ENCODE results near the gene GSTCD.
"Not testable (repeated sequence)": the region's sequence is repeated elsewhere in the genome, so short reads cannot be mapped to it uniquely, and the experiment has no call there.

Gene GSTCD

GRCh38 chr4:105753361-105753760, 44.8 kb downstream of the GSTCD start:
- DNase-seq: no peak
- H3K27ac Mint-ChIP-seq: no peak overlapping the region
- no peaks in the 10 kb centered on the region for H3K9me3 Mint-ChIP-seq
- no peaks in the 10 kb centered on the region for H3K4me1 Mint-ChIP-seq
- no peak for ATAC-seq
- no peak overlapping the region for H3K4me3 Mint-ChIP-seq
- H3K27me3 Mint-ChIP-seq: no peaks in the 10 kb centered on the region
- peaks cover 3% of the 10 kb centered on the region for H3K36me3 Mint-ChIP-seq (ENCODE audit: low read depth)

DNA sequence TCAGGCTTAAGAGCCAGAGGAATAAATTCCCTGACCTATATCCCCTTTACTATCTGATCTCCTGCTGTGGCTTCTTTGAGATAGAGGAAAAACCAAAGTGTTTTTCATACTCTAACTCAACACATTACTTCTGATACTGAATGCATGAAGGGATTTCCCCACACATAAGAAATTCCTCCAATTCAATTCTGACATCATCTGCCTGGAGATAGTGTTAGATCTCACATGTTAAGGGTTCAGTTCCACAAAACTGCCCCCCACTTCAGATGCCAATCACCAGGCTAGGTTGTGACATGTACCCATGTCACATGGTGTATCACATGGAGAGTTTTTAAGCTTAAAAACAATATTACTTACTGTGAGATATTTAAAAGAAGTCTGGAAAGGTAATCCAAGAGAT, 46.8 kb downstream of the GSTCD start:
- no peak for ATAC-seq

DNA sequence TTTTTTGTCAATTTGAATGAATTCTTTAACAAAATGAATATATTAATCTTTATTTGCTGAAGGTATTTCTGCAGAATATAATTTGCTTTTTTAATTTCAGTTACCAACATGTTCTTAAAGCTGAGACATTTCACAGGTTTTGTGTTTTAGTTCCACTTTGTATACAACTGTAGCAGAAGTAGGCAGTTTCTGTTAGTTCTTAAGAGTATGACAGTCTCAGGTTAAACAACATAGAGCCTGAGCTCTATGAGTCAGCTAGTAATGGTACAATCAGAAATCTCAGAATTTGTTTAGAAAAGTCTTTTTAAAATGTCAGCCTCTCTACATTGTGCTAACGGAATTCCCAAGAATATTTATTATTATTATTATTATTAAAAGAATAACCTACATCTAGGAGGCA, 50.4 kb downstream of the GSTCD start:
- no peaks in the 10 kb centered on the region for H3K27me3 Mint-ChIP-seq
- H3K36me3 Mint-ChIP-seq (ENCODE audit: low read depth): peaks cover 2% of the 10 kb centered on the region
- DNase-seq: no peak
- no peaks in the 10 kb centered on the region for H3K4me1 Mint-ChIP-seq
- no peak overlapping the region for H3K27ac Mint-ChIP-seq
- no peak for ATAC-seq
- no peak overlapping the region for H3K4me3 Mint-ChIP-seq
- H3K9me3 Mint-ChIP-seq: no peaks in the 10 kb centered on the region

More for the DNA sequence above, 46.8 kb downstream of the GSTCD start:
- Mint-ChIP-seq H3K27ac (no peak overlapping the region), H3K4me3 (no peak overlapping the region), H3K36me3 (ENCODE audit: low read depth) (peaks cover 2% of the 10 kb centered on the region), H3K4me1 (no peaks in the 10 kb centered on the region), H3K27me3 (no peaks in the 10 kb centered on the region), H3K9me3 (no peaks in the 10 kb centered on the region)
- no peak for DNase-seq

GRCh38 chr4:105765690-105766407, 57.3 kb downstream of the GSTCD start:
- no peak overlapping the region for H3K4me3 Mint-ChIP-seq
- H3K9me3 Mint-ChIP-seq: peaks cover 10% of the 10 kb centered on the region
- no peaks in the 10 kb centered on the region for H3K27me3 Mint-ChIP-seq
- H3K4me1 Mint-ChIP-seq: peaks cover 3% of the 10 kb centered on the region
- DNase-seq (no peak), ATAC-seq (no peak)
- H3K36me3 Mint-ChIP-seq (ENCODE audit: low read depth): peaks cover 17% of the 10 kb centered on the region
- H3K27ac Mint-ChIP-seq: no peak overlapping the region

- ATAC-seq (no peak), DNase-seq (no peak)
- no peak overlapping the region for H3K27ac Mint-ChIP-seq
- H3K4me1 Mint-ChIP-seq: peaks cover 3% of the 10 kb centered on the region
- no peaks in the 10 kb centered on the region for H3K27me3 Mint-ChIP-seq
- peaks cover 22% of the 10 kb centered on the region for H3K36me3 Mint-ChIP-seq (ENCODE audit: low read depth)
- no peak overlapping the region for H3K4me3 Mint-ChIP-seq
- peaks cover 12% of the 10 kb centered on the region for H3K9me3 Mint-ChIP-seq
These were observed 59.0 kb downstream of the GSTCD start for GRCh38 chr4:105767579-105767978.

DNA sequence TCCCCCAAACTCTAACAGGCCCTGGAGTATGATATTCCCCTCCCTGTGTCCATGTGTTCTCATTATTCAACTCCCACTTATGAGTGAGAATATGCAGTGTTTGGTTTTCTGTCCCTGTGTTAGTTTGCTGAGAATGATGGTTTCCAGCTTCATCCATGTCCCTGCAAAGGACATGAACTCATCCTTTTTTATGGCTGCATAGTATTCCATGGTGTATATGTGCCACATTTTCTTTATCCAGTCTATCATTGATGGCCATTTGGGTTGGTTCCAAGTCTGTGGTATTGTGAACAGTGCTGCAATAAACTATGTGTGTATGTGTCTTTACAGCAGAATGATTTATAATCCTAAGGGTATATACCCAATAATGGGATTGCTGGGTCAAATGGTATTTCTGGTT, 61.9 kb downstream of the GSTCD start:
- H3K27ac Mint-ChIP-seq, H3K4me1 Mint-ChIP-seq, ATAC-seq, H3K27me3 Mint-ChIP-seq, DNase-seq, H3K4me3 Mint-ChIP-seq: not testable (repeated sequence)
- peaks cover 34% of the 10 kb centered on the region for H3K36me3 Mint-ChIP-seq (ENCODE audit: low read depth)
- peaks cover 19% of the 10 kb centered on the region for H3K9me3 Mint-ChIP-seq

GRCh38 chr4:105772065-105772464, 63.5 kb downstream of the GSTCD start:
- peaks cover 25% of the 10 kb centered on the region for H3K36me3 Mint-ChIP-seq (ENCODE audit: low read depth)
- not testable (repeated sequence) for H3K4me3 Mint-ChIP-seq, ATAC-seq

DNA sequence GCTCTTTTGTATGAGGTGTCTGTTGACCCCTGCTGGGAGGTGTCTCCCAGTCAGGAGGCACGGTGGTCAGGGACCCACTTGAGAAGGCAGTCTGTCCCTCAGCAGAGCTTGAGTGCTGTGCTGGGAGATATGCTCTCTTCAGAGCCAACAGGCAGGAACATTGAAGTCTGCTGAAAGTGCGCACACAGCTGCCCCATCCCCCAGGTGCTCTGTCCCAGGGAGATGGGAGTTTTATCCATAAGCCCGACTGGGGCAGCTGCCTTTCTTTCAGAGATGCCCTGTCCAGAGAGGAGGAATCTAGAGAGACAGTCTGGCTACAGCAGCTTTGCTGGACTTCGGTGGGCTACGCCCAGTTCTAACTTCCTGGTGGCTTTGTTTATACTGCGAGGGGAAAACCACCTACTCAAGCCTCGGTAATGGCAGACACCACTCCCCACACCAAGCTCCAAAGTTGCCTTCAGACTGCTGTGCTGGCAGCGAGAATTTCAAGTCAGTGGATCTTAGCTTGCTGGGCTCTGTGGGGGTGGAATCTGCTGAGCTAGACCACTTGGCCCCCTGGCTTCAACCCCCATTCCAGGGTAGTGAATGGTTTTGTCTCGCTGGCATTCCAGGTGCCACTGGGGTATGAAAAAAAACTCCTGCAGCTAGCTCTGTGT, 67.3 kb downstream of the GSTCD start:
- H3K4me1 Mint-ChIP-seq, H3K4me3 Mint-ChIP-seq, ATAC-seq, H3K27ac Mint-ChIP-seq, DNase-seq, H3K27me3 Mint-ChIP-seq, H3K9me3 Mint-ChIP-seq: not testable (repeated sequence)
- peaks cover 16% of the 10 kb centered on the region for H3K36me3 Mint-ChIP-seq (ENCODE audit: low read depth)

More at GRCh38 chr4:105772065-105772464, 63.5 kb downstream of the GSTCD start:
- not testable (repeated sequence) for H3K4me1 Mint-ChIP-seq, DNase-seq, H3K27me3 Mint-ChIP-seq, H3K27ac Mint-ChIP-seq
- H3K9me3 Mint-ChIP-seq: peaks cover 19% of the 10 kb centered on the region

DNA sequence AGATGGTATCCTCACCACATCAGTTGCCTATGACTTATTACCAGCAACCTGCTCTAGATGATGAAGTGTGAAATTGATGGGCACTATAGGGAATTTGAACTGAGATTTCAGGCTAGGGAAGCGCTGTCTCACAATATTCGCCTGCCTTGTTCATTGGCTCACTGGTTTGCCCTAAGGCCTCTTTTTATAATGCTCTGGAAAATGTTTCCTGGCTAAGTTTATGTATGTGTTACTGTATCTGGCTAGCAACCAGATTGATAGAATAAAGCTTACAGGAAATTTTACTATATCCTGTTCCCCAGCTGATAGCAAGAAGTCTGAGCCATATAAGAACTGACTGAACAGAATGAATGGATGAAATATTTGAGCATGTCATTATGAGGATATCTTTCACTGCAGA, 71.6 kb downstream of the GSTCD start:
- H3K4me3 Mint-ChIP-seq: no peak overlapping the region
- peaks cover 5% of the 10 kb centered on the region for H3K36me3 Mint-ChIP-seq (ENCODE audit: low read depth)
- ATAC-seq (no peak), DNase-seq (no peak)
- no peak overlapping the region for H3K27ac Mint-ChIP-seq
- no peaks in the 10 kb centered on the region for H3K27me3 Mint-ChIP-seq
- H3K9me3 Mint-ChIP-seq: no peaks in the 10 kb centered on the region
- no peaks in the 10 kb centered on the region for H3K4me1 Mint-ChIP-seq

DNA sequence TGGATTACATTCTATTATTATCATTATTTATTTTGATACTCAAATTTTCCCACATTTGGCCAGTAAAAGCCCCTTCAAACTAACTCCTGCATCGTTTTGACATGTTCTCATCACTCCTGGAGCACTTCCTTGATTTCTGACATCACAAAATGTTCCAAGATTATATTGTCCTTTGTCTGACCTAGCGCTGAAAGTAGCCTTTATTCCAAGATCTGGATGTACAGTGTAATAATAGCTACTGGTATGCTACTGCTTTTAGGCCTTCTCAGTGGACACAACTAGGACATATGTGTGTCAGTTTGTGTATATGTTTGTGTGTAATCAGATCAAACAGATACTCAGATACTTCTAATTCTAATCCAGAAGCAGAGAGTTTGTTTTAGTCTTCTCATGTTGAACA, 76.2 kb downstream of the GSTCD start:
- H3K27me3 Mint-ChIP-seq: no peaks in the 10 kb centered on the region
- DNase-seq (no peak), ATAC-seq (no peak)
- no peaks in the 10 kb centered on the region for H3K4me1 Mint-ChIP-seq
- H3K27ac Mint-ChIP-seq: no peak overlapping the region
- peaks cover 2% of the 10 kb centered on the region for H3K36me3 Mint-ChIP-seq (ENCODE audit: low read depth)
- no peak overlapping the region for H3K4me3 Mint-ChIP-seq
- H3K9me3 Mint-ChIP-seq: no peaks in the 10 kb centered on the region

DNA sequence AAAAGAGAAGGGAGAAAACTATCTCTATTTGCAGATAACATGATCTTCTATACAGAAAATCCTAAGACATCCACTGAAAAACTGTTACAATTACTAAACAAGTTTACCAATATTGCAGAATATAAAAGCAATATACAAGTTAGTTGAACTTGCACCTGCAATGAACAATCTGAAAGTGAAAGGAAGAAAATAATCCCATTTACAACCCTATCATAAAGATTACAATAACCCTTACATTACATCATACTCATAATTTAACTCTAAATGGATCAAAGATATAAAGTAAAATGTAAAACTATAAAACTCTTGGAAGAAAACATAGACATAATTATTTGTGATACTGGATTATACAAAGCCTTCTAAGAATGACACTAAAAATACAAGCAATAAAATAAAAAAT, 77.2 kb downstream of the GSTCD start:
- ATAC-seq (no peak), DNase-seq (no peak)
- Mint-ChIP-seq H3K9me3 (no peaks in the 10 kb centered on the region), H3K36me3 (ENCODE audit: low read depth) (peaks cover 2% of the 10 kb centered on the region), H3K4me3 (no peak overlapping the region), H3K27me3 (no peaks in the 10 kb centered on the region), H3K4me1 (no peaks in the 10 kb centered on the region), H3K27ac (no peak overlapping the region)

- no peak overlapping the region for H3K4me3 Mint-ChIP-seq
- ATAC-seq: no peak
- no peak for DNase-seq
- no peaks in the 10 kb centered on the region for H3K9me3 Mint-ChIP-seq
- no peaks in the 10 kb centered on the region for H3K27me3 Mint-ChIP-seq
- no peak overlapping the region for H3K27ac Mint-ChIP-seq
- no peaks in the 10 kb centered on the region for H3K4me1 Mint-ChIP-seq
- peaks cover 5% of the 10 kb centered on the region for H3K36me3 Mint-ChIP-seq (ENCODE audit: low read depth)
These were observed 78.2 kb downstream of the GSTCD start for GRCh38 chr4:105786748-105787147.

- Mint-ChIP-seq H3K9me3 (peaks cover 9% of the 10 kb centered on the region), H3K36me3 (ENCODE audit: low read depth) (peaks cover 12% of the 10 kb centered on the region), H3K27me3 (no peaks in the 10 kb centered on the region), H3K4me3 (no peak overlapping the region), H3K4me1 (no peaks in the 10 kb centered on the region), H3K27ac (no peak overlapping the region)
- DNase-seq: no peak
- ATAC-seq: no peak
These were observed 88.6 kb downstream of the GSTCD start for GRCh38 chr4:105797225-105797624.

GRCh38 chr4:105805501-105806120, 97.0 kb downstream of the GSTCD start:
- H3K36me3 Mint-ChIP-seq (ENCODE audit: low read depth): peaks cover 4% of the 10 kb centered on the region
- H3K27me3 Mint-ChIP-seq: no peaks in the 10 kb centered on the region
- DNase-seq (no peak), ATAC-seq (no peak)
- no peak overlapping the region for H3K27ac Mint-ChIP-seq
- no peaks in the 10 kb centered on the region for H3K9me3 Mint-ChIP-seq
- no peaks in the 10 kb centered on the region for H3K4me1 Mint-ChIP-seq
- no peak overlapping the region for H3K4me3 Mint-ChIP-seq

DNA sequence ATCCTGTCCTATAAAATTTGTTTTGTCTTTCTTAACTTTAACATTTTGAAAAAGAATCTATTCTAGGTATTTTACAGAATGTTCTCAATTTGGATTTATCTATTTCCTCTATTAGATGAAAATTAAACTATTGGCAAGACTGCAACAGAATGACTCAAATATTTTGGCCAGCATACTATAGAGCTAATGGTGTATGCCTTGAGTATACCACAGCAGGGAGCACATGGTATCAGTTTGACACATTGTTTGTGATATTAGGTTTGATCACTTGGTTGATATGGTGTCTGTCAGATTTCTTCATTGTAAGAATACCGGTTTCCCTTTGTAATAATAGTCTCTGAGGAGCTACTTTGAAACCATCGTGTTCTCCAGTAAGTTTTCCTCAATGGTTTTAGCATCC, 98.9 kb downstream of the GSTCD start:
- Mint-ChIP-seq H3K36me3 (ENCODE audit: low read depth) (peaks cover 8% of the 10 kb centered on the region), H3K4me1 (no peaks in the 10 kb centered on the region), H3K27ac (no peak overlapping the region), H3K4me3 (no peak overlapping the region), H3K27me3 (no peaks in the 10 kb centered on the region), H3K9me3 (no peaks in the 10 kb centered on the region)
- ATAC-seq (no peak), DNase-seq (no peak)
